Right cardiac atrium (tissue), 5 donors: ENCODE data around the gene ZFP3. TPM values are rescaled to one million over a fixed set of nuclear protein-coding genes. Genes with fewer than 3 reads are reported as not detected.
"Not testable (repeated sequence)": the region's sequence is repeated elsewhere in the genome, so short reads cannot be mapped to it uniquely, and the experiment has no call there.

Experiments used
- ATAC-seq, 2 donors: fragments of 200-7000 bp; cut with Tn5 transposase; one replicate each; pipeline versions ENCODE4 v1.8.0 to v1.9.1; 2020; ENCODE audit warnings: moderate library complexity in 2 of 2, mild to moderate bottlenecking in 1 of 2
- DNase-seq, 3 donors: peaks; one replicate each; pipeline ENCODE4 v3.0.0-alpha.2; 2020
- H3K27ac ChIP-seq: one replicate; pipeline ENCODE4 v1.5.1; 2013; ENCODE audit warnings: mild to moderate bottlenecking, low read length, control low read depth, moderate library complexity
- H3K27me3 ChIP-seq: one replicate; pipeline ENCODE4 v1.6.1; 2013; ENCODE audit not compliant: control insufficient read depth, insufficient read depth
- H3K4me1 ChIP-seq: one replicate; pipeline ENCODE4 v1.6.1; 2013; ENCODE audit warnings: low read length; ENCODE audit not compliant: control insufficient read depth, insufficient read depth
- H3K4me3 ChIP-seq: one replicate; pipeline ENCODE4 v1.5.1; 2013; ENCODE audit warnings: low read length, control low read depth
- H3K9me3 ChIP-seq: one replicate; pipeline ENCODE4 v1.6.1; 2013; ENCODE audit warnings: low read length; ENCODE audit not compliant: control insufficient read depth
- WGBS: extraction: QIAGEN DNeasy Blood & Tissue Kit; methylation state at CpG from one replicate; pipeline ENCODE4 v1.1.7; 2013; 5-methylcytosine and 5-hydroxymethylcytosine counted together
- intact Hi-C, 4 donors: fragments of 100-400 bp; cut with DNase I; formaldehyde crosslinking; loops; one replicate each; pipeline versions ENCODE4 v1.11.0 to v1.14.0; 2022 to 2023
- polyA plus RNA-seq: library from polyadenylated mRNA; stranded (reverse); fragments of 200-250 nt; gene quantifications from one replicate; pipeline ENCODE4 v1.2.3, GENCODE V29; 2013
- total RNA-seq, 4 donors: library from RNA; stranded (reverse); fragmentation: NEBNext Ultra II Directional; extraction: Animal tissue kit (Norgen Biotek cat#: 25700); gene quantifications; one replicate each; pipeline ENCODE4 v1.2.1, GENCODE V29; 2021
- donor health status: healthy with polysubstance abuse.
- donor health status: DM: no; HTN: yes; CAD: no.
- donor health status: DM: no; HTN: no; CAD: no.
- donor health status: DM: no; HTN: yes; CAD: no; lungs with severe emphysema.
- donor health status: DM: yes; HTN: yes; CAD: no.

The ZFP3 gene
- total and polyA plus RNA-seq, 5 donors: 5.4 to 14.2 (median 12.0) TPM

- not testable (repeated sequence) for H3K27me3 ChIP-seq
These were observed 46.6 kb downstream of the ZFP3 start for GRCh38 chr17:5124896-5125295.

GRCh38 chr17:5126719-5127488 is 48.6 kb downstream of the ZFP3 start:
- no peak for DNase-seq
- WGBS: 80% methylated on average over 17 of the region's 17 CpGs
- no peak for ATAC-seq
- H3K4me3 ChIP-seq: no peak overlapping the region
- no peaks in the 10 kb centered on the region for H3K27me3 ChIP-seq
- H3K4me1 ChIP-seq: no peaks in the 10 kb centered on the region
- intact Hi-C loops: no loop called here
- no peaks in the 10 kb centered on the region for H3K9me3 ChIP-seq
- no peak overlapping the region for H3K27ac ChIP-seq

More at GRCh38 chr17:5124896-5125295, 46.6 kb downstream of the ZFP3 start:
- H3K9me3 ChIP-seq, H3K4me3 ChIP-seq, H3K27ac ChIP-seq, intact Hi-C loops, H3K4me1 ChIP-seq, DNase-seq, ATAC-seq: not testable (repeated sequence)
- WGBS: 74% methylated on average over 7 of the region's 7 CpGs

- intact Hi-C loops: no loop called here
- Histone ChIP-seq H3K4me1 (no peaks in the 10 kb centered on the region), H3K27me3 (no peaks in the 10 kb centered on the region), H3K9me3 (no peaks in the 10 kb centered on the region), H3K4me3 (no peak overlapping the region), H3K27ac (no peak overlapping the region)
- WGBS: 77% methylated on average over 4 of the region's 4 CpGs
- no peak for ATAC-seq
- DNase-seq: no peak
These were observed 49.6 kb downstream of the ZFP3 start for GRCh38 chr17:5127910-5128309.

GRCh38 chr17:5128387-5128786 is 50.1 kb downstream of the ZFP3 start:
- DNase-seq, intact Hi-C loops, H3K4me3 ChIP-seq, H3K9me3 ChIP-seq, H3K27me3 ChIP-seq, H3K27ac ChIP-seq, H3K4me1 ChIP-seq, ATAC-seq: not testable (repeated sequence)
- 72% methylated on average over 8 of the region's 8 CpGs for WGBS

GRCh38 chr17:5128905-5129535 is 50.8 kb downstream of the ZFP3 start:
- ATAC-seq (no peak), DNase-seq (no peak)
- Histone ChIP-seq H3K27me3 (no peaks in the 10 kb centered on the region), H3K4me3 (no peak overlapping the region), H3K4me1 (no peaks in the 10 kb centered on the region), H3K27ac (no peak overlapping the region), H3K9me3 (no peaks in the 10 kb centered on the region)
- intact Hi-C loops: no loop called here
- 88% methylated on average over 11 of the region's 11 CpGs for whole genome bisulfite sequencing

GRCh38 chr17:5129770-5130169 is 51.5 kb downstream of the ZFP3 start:
- ATAC-seq, H3K9me3 ChIP-seq, H3K4me1 ChIP-seq, intact Hi-C loops, H3K27ac ChIP-seq, DNase-seq, H3K27me3 ChIP-seq, H3K4me3 ChIP-seq: not testable (repeated sequence)
- WGBS: 87% methylated on average over 8 of the region's 8 CpGs

- H3K27ac ChIP-seq, intact Hi-C loops, H3K4me3 ChIP-seq, H3K9me3 ChIP-seq, H3K27me3 ChIP-seq, H3K4me1 ChIP-seq, ATAC-seq, DNase-seq: not testable (repeated sequence)
- WGBS: 88% methylated on average over 10 of the region's 10 CpGs
These were observed 52.0 kb downstream of the ZFP3 start for GRCh38 chr17:5130261-5130660.

- ATAC-seq, H3K9me3 ChIP-seq, intact Hi-C loops, H3K4me3 ChIP-seq, H3K27ac ChIP-seq, H3K27me3 ChIP-seq, DNase-seq, H3K4me1 ChIP-seq: not testable (repeated sequence)
- 89% methylated on average over 5 of the region's 5 CpGs for WGBS
These were observed 52.4 kb downstream of the ZFP3 start for GRCh38 chr17:5130687-5131086.

GRCh38 chr17:5131146-5131715 is 53.0 kb downstream of the ZFP3 start:
- no peak overlapping the region for H3K4me3 ChIP-seq
- no peaks in the 10 kb centered on the region for H3K4me1 ChIP-seq
- WGBS: 92% methylated on average over 7 of the region's 7 CpGs
- no peak for ATAC-seq
- DNase-seq: no peak
- H3K9me3 ChIP-seq: no peaks in the 10 kb centered on the region
- intact Hi-C loops: no loop called here
- H3K27ac ChIP-seq: no peak overlapping the region
- no peaks in the 10 kb centered on the region for H3K27me3 ChIP-seq

GRCh38 chr17:5131799-5132502 is 53.7 kb downstream of the ZFP3 start:
- H3K27ac ChIP-seq, H3K27me3 ChIP-seq, H3K4me1 ChIP-seq, intact Hi-C loops, H3K9me3 ChIP-seq, ATAC-seq, DNase-seq, H3K4me3 ChIP-seq: not testable (repeated sequence)
- WGBS: 78% methylated on average over 16 of the region's 16 CpGs
